ENCODE results near the gene DOP1B.

DNA sequence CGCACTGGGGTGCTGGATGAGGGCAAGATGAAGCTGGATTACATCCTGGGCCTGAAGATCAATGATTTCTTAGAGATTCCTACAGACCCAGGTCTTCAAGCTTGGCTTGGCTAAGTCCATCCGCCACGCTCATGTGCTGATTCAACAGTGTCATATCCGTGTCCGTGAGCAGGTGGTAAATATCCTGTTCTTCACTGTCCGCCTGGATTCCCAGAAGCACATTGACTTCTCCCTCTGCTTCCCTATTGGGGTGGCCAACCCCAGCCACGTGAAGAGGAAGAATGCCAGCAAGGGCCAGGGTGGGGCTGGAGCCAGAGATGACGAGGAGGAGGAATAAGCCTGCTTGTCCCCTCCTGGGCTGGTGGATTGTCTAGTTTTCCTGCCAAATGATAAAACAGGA, 23.9 kb upstream of the DOP1B start:
- TF ChIP-seq CTCF (IDR thresholded peaks at IDR 0.05; ENCODE audit: low read length) (no peak), EZH2 (optimal IDR thresholded peaks at IDR 0.05; ENCODE audit: low read depth, low read length) (no peak)

Data from MM.1S (cell line).